NCI-H226 (cell line): ENCODE measurements around the gene PDE6C.

Source experiments
- DNase-seq: peaks from one replicate; pipeline ENCODE4 v3.0.0-alpha.2; 2015

Gene PDE6C

DNA sequence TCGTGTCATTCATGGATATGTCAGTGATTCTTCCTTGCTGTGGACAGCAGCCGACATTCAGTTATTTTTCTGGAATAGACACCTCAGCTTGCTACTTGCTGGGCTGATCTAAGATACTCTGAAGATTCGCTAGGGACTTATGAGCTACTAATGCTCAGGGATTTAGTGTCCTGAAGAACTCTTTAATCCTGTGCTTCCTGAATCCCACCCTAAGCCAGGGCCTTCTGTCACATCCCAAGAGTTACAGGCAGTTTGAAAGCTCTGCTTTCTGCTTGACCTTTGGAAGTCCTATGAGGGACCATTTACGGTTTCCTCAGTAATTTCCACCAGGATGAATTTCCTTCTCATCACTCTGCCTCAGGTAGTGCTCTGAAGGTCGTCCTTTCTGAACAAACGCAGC, at the start of gene PDE6C:
TSS of gene PDE6C (plus strand) at position 227 of the 400 bp plus-strand sequence. CDS start 189 bp downstream, outside the sequence.
- DNase-seq, result no peak

DNA sequence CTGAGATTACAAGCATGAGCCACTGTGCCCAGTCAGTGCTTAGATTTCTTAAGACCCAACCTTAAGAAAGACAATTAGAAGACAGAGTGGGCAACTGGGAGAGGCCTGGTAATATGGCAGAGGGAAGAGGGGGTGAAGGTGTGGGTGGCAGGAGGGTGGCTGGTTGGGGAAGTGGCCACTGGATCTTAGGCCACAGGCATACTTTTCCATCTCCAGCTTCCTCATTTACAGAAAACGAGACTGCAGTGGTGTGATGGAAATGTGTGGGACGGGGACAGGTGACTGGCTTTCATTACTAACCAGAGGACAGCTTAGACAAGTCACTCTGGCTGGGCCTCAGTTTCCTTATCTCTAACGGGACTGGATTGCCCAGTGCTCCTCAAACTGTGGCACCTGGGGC, 46.9 kb upstream of the PDE6C start:
- no peak for DNase-seq

DNA sequence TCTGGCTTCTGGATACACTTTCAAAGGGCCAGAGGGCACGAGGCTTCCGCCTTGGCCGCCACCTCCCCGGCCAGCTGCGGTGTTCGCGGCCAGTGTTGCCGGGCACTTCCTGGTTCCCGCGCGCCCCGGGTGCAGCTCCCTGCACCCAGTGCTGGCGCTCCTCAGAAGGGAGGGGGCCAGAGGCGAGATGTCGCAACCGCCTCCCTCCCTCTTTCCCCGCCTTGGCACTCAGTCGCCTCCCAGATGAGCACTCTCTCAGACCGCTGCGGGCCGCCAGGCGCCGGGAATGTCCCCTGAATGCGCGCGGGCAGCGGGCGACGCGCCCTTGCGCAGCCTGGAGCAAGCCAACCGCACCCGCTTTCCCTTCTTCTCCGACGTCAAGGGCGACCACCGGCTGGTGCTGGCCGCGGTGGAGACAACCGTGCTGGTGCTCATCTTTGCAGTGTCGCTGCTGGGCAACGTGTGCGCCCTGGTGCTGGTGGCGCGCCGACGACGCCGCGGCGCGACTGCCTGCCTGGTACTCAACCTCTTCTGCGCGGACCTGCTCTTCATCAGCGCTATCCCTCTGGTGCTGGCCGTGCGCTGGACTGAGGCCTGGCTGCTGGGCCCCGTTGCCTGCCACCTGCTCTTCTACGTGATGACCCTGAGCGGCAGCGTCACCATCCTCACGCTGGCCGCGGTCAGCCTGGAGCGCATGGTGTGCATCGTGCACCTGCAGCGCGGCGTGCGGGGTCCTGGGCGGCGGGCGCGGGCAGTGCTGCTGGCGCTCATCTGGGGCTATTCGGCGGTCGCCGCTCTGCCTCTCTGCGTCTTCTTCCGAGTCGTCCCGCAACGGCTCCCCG, 45.7 kb upstream of the PDE6C start, which contains the start of gene FFAR4:
TSS of gene FFAR4 (plus strand) at position 231 of the 842 bp plus-strand sequence. CDS start at position 287, 56 bp downstream.
- no peak for DNase-seq

DNA sequence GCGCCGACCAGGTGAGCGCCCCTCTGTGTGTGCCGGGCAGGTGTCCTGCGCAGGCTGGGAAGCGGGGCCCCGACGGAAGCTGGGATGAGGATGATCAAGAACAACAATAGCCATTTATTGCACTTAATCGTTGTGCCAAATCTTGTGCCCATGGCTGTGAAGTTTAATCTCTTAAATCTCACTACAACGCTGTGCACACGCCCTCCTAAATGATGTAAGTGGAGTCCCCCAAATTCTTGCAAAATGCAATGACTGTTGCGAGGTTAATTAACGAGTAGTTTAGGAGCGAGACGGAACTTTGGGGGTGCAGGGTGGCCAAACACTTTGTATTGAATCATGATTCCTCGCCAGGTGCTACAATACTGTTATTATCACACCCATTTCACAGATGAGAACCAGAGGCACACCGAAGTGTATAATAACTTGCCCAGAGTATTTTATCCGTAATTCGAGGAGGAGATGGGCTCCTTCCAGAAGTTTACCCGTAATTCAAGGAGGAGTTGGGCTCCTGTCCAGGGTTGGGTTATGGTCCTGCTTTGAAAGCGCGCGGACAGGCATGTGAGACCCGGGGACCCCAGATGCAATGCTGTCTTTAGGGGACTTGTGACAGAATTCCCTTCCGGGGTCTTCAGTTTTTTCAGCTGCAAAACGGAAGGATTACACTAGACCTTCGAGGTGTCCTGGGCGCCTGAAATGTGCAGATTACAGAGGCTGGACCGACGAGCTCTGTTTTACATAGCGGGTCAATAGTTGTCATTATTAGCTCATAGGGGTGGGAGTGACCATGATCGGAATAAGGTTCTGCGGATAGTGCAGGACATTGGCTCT, 44.8 kb upstream of the PDE6C start:
- DNase-seq, result no peak

DNA sequence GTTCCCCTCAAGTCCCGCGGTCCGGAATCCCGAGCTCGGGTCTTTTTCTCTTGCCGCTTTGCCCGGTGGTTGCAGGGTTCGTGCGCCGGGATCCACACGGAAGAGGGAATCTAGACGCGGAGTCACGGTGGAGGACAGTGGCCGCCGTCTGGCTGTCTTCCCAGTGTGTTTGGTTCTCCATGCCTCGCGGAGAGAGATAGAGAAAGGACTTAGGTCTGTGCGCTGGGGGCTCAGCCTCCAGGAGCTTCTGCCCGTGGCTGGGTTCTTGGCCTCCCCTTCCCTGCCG, 44.3 kb upstream of the PDE6C start:
- no peak for DNase-seq

DNA sequence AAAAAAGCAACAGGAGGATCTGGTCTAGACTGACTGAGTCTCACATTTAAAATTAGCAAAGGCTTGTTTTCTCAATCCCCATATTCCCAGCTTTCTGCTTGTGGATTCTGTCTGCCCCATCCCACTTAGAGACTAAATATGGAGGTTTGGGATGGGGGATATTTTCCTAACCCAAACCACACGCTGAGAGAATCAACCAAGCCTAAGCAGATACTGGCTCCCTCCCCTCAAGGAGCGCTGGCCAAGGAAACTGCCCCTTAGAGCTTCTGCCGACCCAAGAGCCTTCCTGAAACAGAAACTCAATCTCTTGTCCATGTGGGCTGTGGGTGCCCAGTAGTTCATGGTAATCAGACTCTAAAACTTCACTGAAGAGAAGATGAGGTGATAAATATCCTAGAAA, 42.0 kb upstream of the PDE6C start:
- no peak for DNase-seq

DNA sequence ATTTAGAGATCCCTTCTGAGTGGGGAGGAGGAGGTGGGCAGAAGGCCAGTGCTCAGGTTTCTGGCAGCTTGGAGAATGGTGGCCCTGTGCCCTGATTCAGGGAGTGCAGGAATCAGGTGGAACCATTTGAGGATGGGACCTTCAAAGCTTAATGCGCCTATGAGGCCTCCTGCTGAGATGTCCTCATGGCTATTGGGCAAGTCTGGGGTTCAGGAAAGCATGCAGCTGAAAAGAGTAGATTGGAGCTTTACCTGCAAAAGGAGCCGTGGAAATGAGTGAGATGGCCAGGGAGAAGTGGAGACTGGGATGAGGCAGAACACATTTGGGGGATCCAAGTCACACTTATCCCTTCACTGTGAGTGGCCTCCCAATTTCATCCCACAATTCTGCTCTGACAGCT, 39.7 kb upstream of the PDE6C start:
- no peak for DNase-seq

DNA sequence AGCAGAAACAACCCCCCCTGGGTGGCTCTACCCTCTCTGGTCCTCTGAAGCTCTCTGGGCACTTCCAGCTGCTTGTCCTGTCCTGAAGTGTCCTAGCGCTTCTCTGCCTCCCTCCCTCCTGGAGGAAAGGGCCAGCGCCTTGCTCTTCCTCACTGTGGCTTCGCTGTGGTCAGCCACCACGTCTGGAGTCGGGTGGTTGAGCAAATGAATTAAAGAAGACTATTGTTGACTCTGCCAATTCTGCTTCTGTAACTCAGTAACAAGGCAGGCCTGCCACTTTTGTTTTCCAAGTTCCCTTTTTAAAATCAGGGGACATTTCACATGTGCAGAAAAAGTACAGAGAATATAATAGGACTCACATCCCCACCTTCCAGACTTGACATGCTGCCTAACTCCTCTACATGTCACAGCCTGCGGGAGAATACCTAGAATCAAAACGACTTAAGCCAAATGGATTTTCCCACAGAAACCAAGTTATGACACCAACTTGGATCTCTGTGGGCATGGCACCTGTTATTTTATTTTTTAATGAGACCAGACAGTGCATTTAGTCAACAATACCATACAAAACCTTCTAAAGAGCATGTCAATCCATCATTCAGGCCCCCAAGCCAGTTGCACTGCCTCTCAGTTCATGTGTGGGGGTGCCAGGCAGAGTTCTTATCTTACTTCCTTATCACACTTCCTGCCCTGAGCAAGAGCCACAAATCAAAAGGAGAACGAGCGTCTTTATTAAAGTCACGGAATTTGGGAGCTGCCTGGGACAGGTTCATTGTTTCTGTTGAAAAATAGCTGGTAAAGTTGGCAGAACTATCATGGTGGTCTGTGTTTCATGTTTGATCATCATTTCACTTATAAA, 39.1 kb upstream of the PDE6C start:
- DNase-seq, result peak; percentile 41

DNA sequence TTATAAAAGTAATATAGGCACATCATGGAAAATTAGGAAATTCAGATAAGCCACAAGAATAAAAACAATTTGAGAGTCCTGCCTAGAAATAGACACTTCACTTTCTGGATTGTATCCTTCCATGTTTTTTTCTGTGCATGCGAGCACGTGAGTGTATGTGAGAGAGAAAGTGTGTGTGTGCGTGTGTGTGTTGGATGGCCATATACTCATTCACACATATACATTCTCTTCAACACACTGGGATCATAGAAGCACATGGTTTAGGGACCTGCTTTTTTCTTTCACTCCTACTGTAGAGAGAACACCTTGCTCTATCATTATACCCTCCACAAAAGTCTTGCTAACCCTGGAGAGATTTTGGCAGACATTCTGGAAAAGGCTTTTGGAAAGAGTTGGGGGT, 38.4 kb upstream of the PDE6C start:
- no peak for DNase-seq

DNA sequence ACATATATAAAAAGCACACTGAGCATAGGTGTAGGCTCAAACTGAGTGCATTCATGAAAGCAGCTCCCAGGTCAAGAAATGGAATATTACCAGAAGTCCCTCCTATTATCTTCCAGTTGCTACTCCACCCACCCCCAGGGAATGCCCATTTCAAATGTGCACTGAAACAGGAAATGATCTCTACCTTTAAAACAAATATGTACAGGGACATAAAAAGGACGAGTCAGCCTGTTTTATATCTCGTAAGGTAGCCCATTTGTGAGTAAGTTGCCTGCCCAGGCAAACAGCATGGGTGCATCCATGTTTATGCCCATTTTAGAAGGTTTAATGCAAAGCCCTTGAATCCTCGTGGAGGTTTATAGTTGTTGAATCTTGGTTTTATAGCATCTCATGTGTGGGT, 35.4 kb upstream of the PDE6C start:
- no peak for DNase-seq

DNA sequence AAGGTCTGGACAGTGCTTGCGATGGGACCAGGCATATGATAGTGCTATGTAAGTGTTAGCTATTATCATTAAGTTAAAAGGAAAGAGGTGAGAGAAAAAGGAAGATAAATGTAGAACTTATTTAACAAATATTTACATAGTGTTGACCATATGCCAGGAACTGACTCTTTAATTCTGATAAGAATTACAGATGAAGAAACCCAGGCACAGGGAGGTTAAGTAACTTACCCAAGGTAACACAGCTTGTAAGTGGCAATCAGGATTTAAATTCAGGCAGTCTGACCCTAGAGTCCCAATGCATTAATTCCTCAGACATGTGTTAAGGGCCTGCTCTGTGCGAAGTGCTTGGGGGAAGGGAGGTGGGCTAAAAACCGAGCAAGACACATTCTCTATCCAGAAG, 34.8 kb upstream of the PDE6C start:
- DNase-seq, result no peak

DNA sequence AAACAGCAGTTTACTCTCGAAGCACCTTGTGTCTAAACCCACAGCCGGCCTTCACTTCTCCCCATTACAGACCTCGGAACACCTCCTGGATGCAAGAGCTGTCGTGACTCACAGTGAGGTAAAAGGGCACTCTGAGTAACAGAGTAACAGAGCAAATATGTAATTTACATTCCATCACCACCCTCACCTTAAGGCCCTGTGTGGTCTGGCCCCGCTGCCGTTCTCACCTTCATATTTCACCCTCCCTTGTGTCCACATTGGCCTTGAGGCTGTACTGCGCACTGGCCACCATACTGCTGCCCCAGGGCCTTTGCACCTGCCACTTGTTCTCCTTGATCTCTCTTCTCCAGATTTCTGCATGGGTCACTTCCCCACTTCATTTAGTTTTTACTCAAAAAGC, 33.2 kb upstream of the PDE6C start:
- DNase-seq, result peak; percentile 82

DNA sequence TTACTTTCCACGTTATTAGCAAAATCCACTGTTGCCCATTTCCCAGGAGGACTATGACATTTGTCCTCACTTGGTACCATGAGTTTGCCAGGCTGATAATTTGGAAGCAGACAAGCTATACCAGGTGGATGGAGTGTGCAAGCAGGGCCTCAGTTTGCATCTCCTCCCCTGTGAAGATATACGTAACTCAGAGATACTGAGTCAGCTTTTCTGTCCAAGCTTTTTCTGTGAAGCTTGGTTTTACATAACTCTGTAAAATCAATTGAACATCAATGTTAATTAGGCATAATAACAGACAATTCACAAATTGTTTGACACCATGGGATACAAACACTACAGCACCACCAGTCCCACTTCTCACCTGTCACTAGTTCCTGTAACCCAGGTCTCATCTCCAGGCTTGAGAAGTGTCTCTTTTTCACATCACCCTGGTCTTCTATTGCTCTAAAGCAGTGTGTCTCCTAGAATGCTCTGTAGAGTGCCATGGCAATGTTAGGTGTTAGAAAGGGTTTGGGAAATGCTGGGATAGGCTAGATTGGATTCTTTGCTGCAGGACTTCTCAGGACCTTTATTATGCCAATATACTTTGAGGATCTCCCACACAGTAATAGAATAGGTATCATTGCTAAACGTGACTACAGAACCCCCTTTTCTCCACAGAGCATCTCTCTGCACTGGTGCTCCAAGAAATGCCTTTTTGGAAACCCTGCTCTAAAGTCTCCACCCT, 32.2 kb upstream of the PDE6C start:
- no peak for DNase-seq

DNA sequence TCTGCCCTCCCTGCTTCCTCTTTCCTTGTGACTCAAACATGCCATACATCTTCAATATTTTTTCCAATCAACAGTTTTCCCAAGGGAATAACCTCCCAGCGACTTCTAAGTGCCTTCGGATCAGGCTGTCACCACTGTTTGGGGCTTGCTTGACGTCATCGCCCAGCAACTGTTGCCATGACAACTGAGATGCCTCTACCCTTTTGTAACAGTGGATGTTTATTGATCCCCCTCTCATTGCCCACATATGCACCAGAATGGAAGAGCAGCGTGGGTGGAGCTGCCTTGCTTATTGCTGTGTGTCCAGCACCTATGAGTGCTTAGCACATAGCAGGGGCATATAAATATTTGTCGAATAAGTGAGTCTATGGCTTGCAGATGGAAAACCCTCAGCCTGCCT, 31.5 kb upstream of the PDE6C start:
- DNase-seq, result no peak

DNA sequence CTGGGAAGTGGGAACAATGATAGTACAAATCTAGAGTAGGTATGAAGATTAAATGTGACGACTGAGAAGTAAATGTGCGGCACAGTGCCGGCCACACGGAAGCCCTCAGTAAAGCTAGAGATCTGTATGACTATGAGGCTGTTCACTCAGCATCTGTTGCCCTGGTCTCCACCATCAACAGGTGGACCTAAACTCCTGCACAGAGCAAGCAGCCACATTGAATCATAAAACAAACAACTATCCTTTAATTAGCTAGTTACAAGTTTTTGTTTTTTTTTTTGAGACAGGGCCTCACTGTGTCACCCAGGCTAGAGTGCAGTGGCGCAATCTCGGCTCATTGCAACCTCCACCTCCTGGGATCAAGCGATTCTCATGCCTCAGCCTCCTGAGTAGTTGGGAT, 27.9 kb upstream of the PDE6C start:
- DNase-seq, result no peak

DNA sequence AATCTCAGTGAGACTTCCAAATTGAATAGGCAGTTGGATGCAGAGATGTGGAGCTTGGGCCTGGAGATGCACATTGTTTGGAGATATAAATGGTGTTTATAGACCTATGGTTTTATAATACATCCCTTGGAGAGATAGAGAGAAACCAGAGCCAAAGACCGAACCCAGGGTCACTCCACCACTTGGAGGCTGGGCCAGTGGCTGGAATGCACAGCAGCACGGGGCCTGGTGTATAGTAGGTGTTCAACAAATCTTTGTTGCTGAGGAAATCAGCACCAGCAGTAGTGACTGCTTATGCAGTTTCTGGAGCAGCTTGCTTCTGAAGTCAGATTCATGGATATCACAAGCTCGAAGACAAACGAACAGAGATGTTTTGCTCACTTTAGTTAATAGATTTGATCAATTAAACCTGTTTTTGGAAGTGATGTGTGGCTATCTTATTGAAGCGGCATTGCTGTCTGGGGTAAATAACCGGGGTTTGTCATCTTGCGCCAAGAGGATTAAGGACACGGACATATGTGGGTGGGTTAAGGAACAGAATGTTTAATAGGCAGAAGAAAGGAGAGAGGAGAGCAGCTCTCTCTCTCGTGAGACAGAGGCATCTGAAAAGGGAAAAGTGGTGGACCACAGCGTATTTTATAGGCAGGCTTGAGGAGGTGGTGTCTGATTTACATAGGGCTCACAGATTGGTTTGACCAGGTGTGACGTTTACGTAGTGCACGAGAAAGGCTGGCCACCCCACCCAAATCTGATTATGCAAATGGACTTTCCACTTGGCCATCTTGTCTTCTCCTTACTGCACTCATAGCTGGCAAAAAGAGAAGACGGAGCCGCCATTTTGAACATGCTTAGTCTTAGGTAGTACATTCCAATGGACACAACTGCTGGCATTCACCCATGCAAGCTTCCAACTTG, 22.4 kb upstream of the PDE6C start:
- DNase-seq, result no peak

DNA sequence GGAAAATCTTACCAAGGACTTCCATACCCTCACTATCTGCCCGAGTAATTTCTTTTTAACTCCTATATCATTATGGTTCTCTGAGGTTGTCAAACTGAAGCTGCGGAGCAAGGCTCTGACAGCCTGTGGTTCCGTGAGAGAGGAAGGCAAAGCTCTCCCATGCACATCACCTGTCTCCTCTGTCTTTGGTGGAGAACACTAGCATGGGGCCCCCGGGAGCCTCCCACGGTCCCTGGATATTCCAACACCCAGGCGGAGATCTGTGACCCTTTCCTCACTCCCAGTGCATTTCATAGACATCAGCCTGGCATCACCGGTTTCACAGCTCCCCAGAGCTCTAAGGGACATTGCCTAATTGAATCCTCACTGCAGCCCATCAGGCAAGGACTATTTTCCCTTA, 21.7 kb upstream of the PDE6C start:
- no peak for DNase-seq

DNA sequence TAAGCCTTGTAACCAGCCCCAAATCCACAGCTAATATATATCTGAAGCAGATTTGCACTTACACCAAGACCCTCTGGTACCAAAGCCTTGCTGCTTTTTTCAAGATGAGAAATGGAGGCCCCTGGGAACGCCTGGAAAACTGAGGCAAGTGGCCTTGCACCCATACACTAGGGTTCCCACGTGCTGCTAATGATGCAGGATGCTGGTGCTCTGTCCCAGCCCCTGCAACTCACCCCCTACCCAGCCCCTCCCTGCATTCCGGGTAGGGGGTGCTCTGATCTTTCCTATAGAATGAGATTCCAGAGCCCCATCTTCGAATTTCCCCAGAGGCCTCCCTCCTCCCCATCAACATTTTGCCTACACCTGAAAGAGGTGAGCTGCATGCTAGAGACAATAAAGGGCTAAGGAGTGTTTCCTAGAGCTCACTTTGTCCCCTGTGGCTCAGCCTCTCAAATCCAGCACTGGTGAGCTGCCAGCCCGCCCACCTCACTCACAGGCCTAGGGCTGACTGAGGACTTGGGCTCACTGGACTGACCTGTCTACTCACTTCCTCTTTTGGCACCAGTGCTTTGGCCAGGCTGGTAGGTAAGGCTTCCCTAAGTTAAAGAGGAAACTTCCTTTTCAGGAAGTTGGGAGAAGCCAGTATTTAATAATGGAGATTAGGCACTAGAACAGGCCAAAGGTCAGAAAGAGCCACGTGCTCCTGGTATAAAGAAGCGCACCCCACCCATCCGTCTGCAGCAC, 21.1 kb upstream of the PDE6C start:
- no peak for DNase-seq

DNA sequence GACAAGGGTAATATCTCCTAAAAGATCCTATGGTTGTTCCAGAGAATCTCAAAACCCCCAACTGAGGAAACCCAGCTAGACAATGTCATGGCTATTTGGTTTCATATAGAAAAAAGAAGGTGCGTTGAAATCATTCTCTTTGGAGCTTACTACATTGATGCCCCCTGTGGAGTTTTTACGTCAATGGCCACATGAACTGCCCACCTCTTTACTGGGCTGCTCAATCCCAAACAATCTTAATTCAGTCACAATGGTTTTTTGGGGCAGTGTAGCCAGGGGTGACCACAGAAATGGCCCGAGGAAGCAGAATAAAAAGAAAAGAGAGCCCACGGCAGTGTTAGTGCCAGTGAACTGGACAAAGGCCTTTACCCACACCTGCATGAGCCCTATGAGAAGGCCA, 19.1 kb upstream of the PDE6C start:
- DNase-seq, result no peak

DNA sequence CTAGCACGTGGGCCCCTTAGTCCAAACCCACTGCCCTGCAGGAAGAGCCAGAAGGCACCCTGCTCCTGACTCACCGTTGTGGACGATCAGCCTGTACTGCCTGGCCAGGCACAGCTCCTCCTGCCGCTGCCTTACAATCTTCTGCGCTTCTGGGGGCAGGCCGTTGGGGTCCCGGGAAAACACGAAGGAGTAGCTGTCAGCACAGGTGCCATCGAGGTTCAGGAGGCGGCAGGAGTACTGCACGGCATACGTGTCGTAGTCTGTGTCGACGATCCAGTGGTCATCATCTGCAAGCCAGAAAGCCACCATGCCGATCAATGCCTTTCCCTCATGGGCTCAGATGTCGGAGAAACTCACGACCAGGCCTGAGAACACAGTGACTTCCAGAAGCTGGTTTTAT, 18.6 kb upstream of the PDE6C start:
- DNase-seq, result no peak

DNA sequence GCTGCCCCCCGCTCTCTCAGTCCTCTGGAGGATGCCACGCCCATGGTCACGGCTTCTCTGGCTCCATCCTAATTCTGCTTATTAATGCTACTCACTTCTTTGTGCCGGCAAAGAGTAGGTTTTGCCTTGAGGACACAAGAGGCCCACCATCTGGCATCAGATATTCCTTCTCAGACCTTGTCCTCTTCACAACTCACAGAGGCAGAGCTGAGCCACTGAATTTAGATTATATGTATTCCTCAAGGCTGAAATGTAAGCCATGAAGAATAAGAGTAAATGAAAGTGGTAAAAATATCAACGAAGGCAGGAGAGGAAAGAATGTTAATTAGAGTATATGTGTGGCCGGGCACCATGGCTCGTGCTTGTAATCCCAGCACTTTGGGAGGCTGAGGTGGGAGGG, 17.8 kb upstream of the PDE6C start:
- no peak for DNase-seq
